NCI-H2196 treated with DMSO at 0.1 percent for 48 hours (cell line): Measurements from ENCODE around the gene EVI5.
"Not testable (repeated sequence)": the region's sequence is repeated elsewhere in the genome, so short reads cannot be mapped to it uniquely, and the experiment has no call there.

Experiments
- DNase-seq: peaks from one replicate; lab custom pipeline; 2025; ENCODE audit not compliant: unreplicated experiment; lab: John Stamatoyannopoulos, UW

EVI5 gene

GRCh38 chr1:92749024-92749634, 35.8 kb downstream of the EVI5 start:
- peak; percentile 36 for DNase-seq

GRCh38 chr1:92748138-92748537, 36.8 kb downstream of the EVI5 start:
- no peak for DNase-seq

GRCh38 chr1:92747735-92748134, 37.2 kb downstream of the EVI5 start:
- DNase-seq = no peak

DNA sequence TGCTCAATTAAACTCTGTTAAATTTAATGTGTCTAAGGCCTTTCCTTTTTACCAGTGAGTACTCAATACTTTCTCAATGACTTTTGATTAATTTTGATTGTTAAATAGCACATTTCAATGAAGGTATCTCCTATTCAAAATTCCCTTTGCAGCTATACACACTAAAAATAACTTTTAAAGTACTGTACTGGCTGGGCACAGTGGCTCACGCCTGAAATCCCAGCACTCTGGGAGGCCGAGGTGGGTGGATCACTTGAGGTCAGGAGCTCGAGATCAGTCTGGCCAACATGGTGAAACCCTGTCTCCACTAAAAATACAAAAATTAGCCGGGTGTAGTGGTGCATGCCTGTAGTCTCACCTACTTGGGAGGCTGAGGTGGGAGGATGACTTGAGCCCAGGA, 38.7 kb downstream of the EVI5 start:
- not testable (repeated sequence) for DNase-seq

DNA sequence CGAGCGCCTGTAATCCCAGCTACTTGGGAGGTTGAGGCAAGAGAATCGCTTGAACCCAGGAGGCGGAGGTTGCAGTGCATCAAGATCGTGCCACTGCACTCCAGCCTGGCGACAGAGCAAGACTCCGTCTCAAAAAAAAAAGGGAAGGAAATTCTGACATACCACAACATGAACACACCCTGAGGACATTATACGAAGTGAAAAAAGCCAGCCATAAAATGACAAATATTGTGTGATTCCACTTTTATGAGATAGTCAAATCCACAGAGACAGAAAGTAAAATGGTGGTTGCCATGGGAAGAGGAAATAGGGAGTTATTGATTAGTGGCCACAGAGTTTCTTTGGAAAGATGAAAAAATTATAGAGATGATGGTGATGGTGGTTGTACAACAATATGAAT, 41.7 kb downstream of the EVI5 start:
- DNase-seq = no peak

- no peak for DNase-seq
Measured at GRCh38 chr1:92739669-92740524, 45.0 kb downstream of the EVI5 start.

DNA sequence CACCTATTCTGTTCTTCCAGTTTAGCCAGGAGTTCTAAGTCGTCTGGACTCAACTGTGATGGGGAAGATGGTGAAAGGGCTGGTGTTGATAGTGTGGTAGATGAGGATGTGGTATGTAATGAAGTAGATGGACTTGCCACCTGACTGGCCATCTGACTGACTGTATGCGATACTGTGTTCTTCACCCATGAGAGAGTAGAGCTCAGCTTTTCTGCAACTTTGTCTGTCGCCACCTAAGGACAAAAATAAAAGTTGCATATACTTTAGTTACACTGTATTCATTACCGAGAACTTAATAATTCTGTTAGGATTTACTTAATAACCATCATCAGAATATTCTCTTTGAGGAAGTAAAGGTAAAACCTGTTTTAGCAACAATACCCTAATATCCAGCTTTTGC, 48.5 kb downstream of the EVI5 start:
- no peak for DNase-seq

DNA sequence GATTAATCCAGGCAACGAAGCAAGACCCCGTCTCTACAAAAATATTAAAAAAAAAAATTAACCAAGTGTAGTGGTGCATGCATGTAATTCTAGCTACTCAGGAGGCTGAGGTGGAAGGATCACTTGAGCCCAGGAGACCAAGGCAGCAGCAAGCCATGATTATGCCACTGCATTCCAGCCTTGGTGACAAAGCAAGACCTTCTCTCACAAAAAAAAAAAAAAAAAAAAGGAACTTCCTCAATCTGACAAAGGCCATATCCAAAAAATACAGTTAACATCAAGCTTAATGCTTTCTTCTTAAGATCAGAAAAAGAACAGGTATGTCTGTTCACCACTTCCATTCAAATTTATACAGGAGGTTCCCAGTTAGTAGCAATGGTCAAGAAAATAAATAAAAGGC, 54.4 kb downstream of the EVI5 start:
- DNase-seq = no peak

DNA sequence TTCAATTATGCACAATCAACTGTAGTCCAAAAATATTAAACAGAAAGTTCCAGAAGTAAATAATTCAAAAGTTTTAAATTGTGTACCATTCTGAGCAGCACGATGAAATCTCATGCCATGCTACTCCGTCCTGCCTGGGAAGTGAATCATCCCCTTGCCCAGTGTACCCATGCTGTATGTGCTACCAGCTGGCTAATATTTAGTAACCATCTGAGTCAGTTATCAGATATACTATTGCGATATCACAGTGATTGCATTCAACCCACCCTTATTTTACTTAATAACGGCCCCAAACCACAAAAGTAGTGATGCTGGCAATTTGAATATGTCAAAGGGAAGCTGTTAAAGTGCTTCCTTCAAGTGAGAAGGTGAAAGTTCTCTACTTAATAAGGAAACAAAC, 56.2 kb downstream of the EVI5 start:
- no peak for DNase-seq

DNA sequence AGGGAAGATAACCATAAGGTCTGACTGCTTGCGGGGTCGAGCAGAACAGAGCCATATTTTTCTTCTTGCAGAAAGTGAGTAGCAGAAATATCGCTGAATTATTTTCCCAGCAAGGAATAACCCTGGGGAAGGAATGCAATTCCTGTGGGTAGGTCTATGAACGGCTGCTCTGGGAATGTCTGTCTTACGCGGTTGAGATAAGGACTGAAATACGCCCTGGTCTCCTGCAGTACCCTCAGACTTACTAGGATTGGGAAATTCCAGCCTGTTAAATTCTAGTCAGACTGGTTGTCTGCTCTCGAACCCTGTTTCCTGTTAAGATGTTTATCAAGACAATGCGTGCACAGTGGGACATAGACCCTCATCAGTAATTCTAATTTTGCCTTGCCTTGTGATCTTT, 61.2 kb downstream of the EVI5 start:
- not testable (repeated sequence) for DNase-seq

DNA sequence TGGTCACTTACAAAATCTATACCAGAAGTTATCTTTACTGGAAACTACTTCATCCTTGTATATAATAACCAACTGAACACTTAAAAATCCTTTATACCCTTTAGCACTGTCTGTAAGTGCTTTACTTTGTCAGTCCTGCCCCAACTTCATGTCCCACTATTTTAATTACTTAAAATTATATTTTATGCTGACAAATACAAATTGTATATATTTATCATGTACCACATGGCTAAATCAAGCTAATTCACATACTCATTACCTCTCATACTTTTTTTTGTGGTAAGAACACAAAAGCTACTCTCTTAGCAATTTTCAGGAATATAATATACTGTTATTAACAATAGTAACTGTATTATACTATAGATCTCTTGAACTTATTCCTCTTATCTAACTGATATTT, 63.0 kb downstream of the EVI5 start:
- DNase-seq = no peak

GRCh38 chr1:92721157-92721556, 63.8 kb downstream of the EVI5 start:
- DNase-seq = not testable (repeated sequence)

DNA sequence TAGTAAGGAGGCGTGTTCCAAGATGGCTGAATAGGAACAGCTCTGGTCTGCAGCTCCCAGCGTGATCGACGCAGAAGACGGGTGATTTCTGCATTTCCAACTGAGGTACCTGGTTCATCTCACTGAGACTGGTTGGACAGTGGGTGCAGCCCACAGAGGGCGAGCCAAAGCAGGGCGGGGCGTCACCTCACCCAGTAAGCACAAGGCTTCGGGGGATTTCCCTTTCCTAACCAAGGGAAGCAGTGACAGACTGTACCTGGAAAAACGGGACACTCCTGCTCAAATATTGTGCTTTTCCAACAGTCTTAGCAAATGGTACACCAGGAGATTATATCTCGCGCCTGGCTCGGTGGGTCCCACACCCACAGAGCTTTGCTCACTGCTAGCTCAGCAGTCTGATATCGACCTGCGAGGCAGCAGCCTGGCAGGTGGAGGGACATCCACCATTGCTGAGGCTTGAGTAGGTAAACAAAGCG, 69.4 kb downstream of the EVI5 start:
- DNase-seq = not testable (repeated sequence)

- no peak for DNase-seq
Measured at GRCh38 chr1:92713939-92714338, 71.0 kb downstream of the EVI5 start.

GRCh38 chr1:92711473-92712165, 73.3 kb downstream of the EVI5 start:
- no peak for DNase-seq

- DNase-seq = no peak
Measured at GRCh38 chr1:92709738-92710137, 75.2 kb downstream of the EVI5 start.

DNA sequence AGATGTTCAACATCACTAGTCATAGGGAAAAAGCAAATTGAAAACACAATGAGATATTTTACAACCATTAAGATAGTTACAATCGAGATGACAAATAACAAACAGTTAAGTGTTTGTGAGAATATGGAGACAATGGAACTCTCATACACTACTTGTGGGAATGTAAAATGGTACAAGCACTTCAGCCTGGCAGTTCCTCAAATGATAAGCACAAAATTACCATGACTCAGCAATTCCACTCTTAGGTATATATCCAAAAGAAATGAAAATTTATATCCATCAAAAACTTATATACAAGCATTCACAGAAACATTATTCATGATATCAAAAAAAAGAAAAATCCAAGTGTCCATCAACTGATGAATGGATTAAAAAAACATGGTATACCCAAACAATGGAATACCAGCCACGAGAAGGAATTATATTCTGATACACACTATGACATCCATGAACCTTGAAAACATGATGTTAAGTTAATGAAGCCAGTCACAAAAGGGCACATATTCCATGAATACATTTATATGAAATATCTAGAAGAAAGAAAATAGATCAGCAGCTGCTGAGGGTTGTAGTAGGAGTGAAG, 76.4 kb downstream of the EVI5 start:
- no peak for DNase-seq

- no peak for DNase-seq
Measured at GRCh38 chr1:92707709-92708108, 77.2 kb downstream of the EVI5 start.

DNA sequence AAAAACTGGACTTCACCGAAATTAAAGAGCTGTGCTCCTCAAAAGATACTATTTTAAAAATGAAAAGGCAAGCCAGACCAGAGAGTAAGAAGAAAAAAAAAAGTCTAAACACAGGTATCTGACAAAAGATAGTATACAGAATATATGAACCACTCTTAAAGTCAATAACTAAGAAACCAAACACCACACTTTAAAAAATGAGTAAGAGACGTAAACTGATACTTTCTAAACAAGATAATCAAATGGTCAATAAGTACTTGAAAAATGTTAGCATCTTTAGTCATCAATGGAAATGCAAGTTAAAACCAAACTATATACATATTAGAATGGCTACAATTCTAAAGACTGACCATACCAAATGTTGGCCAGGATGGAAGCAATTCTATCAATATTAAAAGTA, 77.6 kb downstream of the EVI5 start:
- DNase-seq = no peak

DNA sequence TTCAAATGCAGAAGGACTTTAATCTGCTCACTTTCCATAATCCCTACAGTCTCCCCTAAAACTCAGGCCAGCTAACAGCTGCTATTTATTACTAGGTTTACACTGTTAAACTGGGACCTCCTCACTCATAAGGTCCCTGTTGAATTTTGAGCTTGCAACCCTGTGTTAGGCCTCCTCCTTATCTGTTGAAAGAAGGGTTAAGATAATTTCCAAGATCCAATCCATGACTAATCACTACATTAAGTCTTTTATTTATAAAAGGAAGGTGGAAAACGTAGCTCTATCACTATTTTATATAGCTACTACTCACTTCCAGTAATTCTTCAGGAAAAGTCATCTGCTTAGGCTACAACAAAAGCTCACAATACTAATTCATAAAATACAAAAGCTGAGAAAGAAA, 79.5 kb downstream of the EVI5 start:
- no peak for DNase-seq

DNA sequence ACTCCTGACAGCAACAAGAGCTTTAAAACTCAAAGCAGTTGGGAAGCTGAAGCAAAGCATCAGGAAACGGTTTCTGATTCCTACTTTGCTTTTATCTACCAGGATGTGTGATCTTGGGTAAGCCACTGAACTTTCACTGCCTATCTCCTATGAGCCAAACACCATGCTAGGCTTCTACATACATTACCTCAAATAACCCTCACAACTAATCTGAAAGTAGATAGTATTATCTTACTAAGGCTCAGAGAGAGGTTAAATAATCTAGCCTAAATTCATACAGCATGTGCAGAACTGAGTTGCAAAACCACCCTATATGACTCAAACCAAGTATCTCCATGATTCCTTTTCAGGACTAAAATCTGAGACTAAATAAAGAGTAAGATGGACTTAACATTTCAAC, 83.8 kb downstream of the EVI5 start:
- no peak for DNase-seq

DNA sequence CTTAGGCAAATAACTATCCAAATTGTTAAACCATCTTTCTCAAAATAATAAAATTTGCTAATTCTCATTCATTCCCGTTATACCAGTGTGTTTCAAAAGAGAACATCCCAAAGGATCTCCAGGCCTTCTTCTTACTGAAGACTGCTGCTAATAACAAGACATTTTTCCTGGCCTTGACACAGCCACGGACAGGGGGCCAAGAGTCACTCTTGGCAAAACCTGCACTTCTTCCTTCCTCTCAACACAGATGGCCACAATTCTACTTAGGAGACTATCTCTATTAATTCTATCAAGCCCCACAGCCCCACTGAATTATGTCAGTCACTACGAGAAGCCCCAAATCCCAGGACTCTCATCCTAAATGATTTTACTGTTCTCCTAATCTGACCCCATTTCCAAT, 86.0 kb downstream of the EVI5 start:
- no peak for DNase-seq
